Pons (tissue), 1 donor: ENCODE data around the gene EXOC6B.
A peak's percentile ranks its signal among the peaks of the same experiment; 100 is the strongest.
"Not testable (repeated sequence)": the region's sequence is repeated elsewhere in the genome, so short reads cannot be mapped to it uniquely, and the experiment has no call there.

Experiments
- DNase-seq: peaks from one replicate; pipeline ENCODE4 v3.0.0-alpha.2; 2016; ENCODE audit warnings: low spot score

The EXOC6B gene

DNA sequence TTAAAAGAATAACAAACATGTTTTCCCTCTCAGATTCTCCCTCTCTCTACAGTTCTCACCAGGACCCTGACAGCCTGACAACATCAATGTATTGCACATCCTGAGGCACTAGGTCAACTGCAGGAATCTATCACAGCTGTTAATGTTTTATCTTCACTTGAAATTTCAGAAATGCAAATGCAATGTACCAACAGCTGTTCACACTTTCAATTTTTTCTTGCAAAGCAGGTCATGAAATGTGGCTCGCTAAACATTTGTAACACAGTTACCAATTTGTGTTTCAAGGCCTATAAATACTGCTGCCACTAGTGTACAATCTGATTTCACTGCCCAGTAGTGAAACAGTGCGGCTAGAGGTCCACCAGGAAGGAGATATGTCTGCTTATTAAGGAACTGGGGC lies 147.8 kb downstream of the EXOC6B start:
- no peak for DNase-seq

DNA sequence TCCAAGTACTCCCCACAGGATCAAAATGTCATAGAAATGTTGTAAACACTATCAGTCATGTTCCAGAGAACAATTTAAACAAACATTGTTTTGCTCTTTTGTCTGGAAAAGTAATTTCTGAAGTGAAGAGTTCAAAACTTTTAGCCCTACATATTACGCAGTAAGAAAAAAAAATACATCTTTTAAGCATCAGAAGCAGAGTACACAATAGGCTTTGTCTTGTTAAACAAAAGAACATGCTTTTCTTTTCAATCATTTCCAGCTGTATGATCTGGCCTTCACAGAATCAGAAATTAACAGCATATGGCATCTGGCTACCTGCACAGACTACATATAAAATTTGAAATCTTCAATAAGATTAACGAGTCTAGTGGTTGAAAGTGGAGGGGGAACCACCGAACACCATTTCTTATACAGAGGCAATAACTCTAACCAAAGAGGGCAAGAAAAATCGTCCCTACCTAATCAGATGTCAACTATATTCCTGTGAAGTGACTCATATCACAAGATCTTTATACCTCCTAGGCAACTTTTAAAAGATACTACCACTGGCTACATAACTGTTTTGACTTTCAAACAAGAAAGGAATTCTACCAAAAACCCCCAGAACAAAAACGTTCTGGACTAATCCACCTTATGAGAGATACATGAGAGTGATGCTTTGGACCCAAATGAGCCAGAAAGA lies 149.3 kb downstream of the EXOC6B start:
- no peak for DNase-seq

DNA sequence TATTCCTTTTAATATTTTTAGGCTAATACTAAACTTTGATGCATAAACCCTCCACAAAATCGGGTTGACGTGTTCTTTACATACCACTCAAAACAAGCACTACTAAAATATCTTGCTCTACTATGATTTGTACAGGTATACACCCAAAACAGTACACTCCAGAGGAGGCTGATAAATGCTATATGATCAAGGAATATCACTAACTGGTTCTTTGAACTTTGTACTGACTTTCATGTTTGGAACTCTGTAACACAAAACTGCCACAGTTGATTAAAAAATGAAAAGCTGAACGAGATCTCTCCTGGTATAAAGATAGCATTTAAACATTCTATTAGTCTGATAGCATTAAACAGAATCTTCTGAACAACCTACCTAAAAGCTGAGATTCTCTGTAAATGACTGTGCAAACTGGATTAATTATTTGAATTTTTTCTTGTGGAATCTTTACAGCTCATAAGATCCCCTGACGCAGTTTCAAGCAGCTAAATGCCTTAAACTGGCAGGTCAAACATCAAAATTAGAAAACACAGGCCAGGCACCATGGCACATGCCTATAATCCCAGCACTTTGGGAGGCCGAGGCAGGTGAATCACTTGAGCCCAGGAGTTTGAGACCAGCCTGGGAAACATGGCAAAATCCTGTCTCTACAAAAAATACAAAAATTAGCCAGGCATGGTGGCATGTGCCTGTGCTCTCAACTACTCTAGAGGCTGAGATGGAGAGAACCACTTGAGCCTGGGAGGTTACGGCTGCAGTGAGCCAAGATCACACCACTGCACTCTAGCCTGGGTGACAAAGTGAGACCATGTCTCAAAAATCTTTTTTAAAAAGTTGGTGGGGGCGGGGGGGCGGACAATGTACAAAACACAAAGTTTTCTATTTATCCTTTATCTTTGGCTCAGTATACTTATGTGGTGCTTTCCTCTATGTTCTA lies 150.6 kb downstream of the EXOC6B start:
- DNase-seq = no peak

DNA sequence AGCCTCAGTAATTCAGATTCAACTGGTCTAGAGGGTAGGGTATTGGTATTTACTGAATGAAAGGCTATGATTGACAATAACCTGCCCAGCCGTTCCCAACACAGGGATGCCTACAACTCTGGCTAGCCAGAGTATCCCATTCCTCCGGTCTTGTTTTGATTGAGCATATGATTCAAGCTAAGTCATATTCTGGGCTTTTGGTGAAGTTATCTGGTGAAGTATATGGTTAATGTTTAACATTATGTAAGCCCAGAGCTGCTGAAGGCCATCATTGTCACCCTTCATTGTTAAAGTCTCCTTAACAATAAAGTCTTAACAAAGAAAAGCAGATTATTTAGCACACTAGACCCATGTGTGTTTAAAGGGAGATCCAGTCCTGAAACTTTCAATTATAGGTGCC lies 152.6 kb downstream of the EXOC6B start:
- no peak for DNase-seq

DNA sequence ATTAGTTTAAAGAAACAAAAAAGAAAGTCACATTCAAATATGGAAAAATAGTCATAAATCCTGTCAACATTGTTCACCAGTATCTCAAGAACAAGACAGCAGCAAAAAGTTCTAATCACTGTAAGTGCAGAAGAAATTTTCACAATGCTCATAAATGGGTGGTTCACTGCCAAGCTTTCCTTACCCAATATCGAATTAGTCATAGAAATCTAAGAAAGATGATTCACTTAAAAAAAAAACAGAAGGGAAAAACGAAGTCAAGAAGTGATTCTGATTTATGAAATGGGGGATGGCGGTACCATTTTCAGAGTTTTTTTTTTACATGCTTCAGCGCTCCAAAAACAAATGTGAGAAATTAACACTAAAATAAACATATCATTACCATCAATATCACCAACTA lies 156.7 kb downstream of the EXOC6B start:
- no peak for DNase-seq

DNA sequence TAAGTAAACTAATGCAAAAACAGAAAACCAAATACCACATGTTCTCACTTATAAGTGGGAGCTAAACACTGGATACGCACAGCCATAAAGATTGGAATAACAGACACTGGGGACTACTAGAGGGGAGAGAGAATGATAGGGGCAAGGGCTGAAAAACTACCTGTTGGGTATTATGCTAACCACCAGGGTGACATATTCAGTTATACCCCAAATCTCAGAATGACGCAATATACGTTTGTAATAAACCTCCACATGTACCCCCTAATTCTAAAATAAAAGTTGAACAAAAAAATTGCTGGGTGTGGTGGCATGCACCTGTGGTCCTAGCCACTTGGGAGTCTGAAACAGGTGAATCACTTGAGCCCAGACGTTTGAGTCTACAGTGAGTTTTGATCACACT lies 157.2 kb downstream of the EXOC6B start:
- DNase-seq = no peak

DNA sequence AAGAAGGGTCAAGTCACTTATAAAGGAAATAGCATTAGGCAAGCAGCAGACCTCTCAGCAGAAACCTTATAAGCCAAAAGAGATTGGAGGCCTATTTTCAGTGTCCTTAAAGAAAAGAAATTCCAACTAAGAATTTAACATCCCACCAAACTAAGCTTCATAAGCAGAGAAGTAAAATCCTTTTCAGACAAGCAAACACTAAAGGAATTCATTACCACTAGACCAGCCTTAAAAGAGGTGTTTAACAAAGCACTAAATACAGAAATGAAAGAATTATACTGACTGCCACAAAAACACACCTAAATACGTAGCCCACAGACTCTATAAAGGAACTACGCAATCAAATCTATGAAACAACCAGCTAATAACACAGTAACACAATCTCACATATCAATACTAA lies 160.4 kb downstream of the EXOC6B start:
- DNase-seq = no peak

DNA sequence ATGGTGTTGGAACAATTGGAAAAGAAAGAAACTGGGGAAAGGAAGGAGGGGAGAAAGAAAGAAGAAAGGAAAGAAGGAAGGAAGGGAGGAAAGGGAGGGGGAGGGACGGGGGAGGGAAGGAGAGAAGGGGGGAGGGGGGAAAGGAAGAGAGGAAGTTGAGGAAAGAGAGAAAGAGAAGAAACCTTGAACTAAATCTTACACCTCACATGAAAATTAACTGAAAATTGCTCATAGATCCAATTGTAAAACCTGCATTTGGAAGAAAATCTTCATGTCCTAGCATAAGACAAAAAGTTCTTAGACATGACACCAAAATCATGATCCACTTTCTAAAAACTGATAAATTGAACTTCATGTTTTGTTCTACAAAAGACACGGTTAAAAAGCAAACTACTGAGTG lies 163.8 kb downstream of the EXOC6B start:
- no peak for DNase-seq

DNA sequence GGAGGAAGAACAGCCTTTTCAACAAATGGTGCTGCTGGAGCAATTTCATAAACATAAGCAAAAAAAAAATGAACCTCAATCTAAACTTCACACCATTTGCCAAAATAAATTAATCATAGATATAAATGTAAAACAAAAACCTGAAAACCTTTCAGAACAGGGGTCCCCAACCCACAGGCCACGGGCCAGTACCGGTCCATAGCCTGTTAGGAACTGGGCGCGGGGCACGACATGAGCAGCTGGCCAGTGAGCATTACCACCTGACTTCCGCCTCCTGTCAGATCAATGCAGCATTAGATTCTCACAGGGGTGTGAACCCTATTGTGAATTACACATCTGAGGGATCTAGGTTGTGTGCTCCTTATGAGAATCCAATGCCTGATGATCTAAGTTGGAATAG lies 176.0 kb downstream of the EXOC6B start:
- DNase-seq = no peak

DNA sequence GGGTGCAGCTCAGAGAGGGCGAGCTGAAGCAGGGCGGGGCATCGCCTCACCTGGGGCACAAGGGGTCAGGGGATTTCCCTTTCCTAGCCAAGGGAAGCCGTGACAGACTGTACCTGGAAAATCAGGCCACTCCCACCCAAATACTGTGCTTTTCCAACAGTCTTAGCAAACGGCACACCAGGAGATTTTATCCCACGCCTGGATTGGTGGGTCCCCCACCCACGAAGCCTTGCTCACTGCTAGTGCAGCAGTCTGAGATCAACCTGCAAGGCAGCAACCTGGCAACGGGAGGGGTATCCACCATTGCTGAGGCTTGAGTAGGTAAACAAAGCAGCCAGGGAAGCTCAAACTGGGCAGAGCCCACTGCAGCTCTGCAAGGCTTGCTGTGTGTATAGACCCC lies 184.6 kb downstream of the EXOC6B start:
- not testable (repeated sequence) for DNase-seq

DNA sequence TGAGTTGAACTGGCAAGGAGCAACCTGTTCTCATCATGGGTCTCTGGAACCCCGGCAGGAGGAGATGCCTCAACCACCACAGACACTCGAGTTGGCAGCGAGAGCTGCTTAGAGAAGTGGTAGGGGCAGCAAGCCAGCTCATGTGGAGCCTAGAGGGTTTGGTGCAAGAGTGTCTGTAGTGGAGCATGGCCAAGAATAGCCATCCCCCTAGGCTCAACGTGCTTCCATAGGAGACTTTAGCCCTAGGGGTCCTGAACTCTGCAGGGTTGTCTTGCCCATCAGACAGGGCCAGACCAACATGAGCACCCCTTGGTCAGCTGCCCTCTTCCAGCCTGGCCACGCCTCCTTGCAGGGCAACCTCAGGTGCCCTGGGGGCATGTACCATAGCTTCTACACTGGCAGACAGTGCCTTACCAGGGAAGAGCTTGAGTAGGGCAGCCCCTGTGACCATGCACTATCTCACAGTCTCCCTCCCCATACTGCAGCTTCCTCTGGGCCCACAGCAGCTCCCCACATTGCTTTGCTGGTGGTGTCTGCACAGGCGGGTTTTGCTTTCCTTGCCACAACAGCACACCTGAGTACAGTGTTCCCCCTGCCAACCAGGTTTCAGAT lies 187.1 kb downstream of the EXOC6B start:
- no peak for DNase-seq

DNA sequence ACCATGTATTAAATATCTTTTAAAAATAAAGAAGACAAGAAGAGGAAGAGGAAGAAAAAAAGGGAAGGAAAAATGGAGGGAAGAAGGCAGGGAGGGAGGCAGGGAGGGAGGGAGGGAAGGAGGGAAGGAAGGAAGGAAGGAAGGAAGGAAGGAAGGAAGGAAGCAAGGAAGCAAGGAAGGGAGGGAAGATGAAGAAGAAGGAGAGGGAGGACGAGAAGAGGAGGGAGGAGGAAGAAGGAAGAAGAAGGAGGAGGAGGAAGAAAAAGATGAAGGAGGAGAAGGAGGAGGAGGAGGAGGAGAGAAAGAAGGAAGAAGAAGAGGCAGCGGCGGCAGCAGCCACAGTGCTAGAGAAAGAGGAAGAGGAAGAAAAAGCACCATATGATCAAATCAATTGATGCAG lies 189.6 kb downstream of the EXOC6B start:
- no peak for DNase-seq

DNA sequence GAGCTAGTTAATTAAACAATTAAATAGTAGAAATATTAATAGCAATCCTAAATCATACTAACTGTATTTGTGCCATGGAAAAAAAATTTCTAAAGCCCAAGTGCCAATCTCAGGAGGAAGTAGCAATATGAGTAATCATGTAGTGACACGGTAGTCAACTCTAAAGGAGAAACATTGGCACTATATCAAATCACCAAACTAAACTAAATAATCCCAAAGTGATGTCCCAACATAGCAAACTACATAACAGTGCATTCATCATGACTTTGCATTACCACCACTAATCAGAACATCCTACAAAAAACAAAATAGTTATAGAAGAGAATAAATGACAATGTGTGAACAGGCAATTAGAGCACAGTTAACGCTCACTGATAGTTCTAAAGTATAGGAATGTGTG lies 195.1 kb downstream of the EXOC6B start:
- no peak for DNase-seq

DNA sequence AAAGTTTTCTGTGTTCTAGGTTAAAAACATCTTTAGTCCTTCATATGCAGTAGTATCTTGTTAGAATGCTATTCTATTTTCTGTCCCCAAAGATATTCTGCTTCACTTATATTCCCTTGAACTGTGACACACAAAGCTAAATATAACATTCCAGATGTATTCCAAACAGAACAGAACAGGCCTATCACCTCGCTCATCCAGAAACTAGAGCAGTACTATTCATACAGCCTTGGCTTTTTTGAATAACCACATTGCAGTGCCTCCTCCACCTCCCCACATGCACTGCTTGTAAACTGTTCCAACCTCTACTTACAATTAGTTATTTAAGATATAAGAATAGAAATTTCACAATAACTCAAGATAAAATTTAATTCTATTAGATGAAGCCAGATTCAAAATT lies 196.8 kb downstream of the EXOC6B start:
- DNase-seq = no peak

DNA sequence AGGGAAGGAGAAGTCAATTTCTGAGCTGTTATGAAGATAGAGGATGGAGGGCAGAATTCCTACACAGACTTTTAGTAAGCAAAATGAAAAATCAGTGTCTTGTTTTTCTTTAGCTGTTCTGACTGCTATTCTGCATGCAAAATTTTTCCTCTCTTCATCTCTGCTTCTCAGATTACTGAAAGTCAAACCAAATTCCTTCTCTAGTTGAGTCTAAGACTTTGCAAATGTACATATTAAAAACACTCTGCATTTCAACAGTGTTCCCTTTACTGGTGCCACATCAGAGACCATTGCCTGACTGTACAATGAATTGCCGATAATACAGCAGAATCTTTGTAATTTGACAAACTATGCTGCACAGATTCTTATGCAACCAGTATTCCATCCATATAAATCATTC lies 198.8 kb downstream of the EXOC6B start:
- DNase-seq = no peak

DNA sequence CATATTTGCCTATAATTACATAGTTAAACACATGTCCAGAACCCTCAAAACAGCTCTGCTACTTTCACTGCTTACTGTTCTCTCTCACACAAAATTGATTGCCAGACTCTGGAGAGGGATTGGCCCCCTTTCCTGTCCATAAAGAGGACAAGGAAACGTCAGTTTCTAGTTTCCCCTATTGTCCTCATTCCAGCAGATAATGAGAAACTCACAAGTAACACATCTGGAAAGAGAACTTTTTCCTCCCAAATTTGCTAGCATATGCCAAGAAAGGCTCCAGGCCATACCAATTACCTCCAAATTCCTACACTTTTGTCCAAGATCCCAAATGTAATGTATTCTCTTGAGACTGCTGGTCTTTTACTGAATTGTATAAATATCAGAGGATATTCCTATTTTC lies 200.5 kb downstream of the EXOC6B start:
- DNase-seq = no peak

DNA sequence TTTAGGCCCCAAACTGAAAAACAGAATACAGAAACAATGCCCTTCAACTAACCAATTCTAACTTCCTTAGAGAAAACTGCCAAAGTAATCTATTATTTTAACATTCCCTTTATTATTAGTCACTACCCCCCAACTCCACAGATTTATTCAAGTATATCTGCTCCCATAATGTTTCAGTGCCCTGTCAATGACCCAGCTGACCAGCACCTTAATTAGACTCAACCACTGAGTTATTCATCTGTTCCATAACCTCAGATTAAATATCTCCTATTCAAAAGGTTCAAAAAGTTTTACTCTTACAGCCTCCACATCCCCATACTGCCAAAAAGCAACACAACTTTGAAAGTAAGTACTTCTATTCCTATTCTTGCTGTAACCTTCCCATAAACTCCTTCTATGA lies 202.4 kb downstream of the EXOC6B start:
- no peak for DNase-seq

DNA sequence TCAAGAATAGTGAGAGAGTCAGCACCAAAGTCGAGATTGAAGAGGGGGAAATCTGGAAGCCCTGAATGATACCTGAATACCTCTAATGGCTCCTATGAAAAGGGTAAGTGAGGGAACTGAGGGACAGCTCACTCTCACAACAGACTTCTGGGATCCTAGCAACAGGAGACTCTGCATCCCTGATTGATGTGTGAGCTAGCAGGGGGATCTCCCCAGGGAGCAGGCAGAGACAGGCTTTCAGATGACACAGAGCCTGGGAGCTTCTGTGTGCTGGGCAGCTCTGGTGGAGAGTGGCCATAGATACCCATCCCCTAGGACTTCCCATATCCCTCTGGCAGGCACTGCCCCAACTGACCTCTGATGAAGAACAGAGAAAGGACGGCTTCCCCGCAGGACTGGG lies 206.2 kb downstream of the EXOC6B start:
- no peak for DNase-seq

DNA sequence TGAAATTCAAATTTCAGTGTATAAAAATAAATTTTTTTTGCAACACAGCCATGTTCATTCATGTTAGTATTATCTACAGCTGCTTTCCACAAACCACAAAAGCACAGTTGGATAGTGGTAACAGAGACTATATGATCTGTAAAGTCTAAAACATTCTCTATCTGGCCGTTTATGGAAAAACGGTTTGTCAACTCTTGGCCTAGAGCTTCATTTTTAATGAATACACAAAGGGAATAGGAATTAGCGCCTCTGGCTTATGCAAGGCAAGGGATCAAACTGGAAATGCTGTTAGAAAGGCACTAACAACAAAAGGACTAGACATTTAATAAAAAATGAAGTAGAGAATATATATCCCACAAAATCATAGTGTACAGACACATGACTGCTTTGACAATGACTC lies 211.9 kb downstream of the EXOC6B start:
- peak; percentile 77 for DNase-seq

DNA sequence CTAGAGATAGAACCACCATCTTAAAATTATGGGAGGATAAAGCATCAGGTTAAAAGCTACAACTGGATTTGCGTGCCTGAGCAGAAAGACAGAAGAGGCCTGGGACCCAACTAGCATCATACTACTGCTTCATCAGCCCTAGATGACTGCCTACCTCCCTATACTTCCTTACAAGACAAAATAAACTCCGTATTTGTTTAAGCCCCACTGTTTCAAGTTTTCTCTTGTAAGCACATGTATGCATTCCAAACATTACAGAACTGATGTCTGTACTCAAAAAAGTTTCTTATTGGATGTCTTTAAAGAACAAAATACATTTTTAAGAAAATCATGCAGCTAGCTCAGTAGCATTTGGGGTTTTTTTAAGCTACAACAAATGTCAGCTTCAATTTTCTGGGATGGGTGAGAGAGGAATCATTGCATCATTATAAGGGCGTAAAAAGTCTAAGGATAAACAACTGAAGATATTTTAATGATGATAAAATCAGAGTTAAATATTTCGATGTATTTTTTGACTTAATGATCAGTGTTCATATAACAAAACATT lies 213.1 kb downstream of the EXOC6B start:
- no peak for DNase-seq

DNA sequence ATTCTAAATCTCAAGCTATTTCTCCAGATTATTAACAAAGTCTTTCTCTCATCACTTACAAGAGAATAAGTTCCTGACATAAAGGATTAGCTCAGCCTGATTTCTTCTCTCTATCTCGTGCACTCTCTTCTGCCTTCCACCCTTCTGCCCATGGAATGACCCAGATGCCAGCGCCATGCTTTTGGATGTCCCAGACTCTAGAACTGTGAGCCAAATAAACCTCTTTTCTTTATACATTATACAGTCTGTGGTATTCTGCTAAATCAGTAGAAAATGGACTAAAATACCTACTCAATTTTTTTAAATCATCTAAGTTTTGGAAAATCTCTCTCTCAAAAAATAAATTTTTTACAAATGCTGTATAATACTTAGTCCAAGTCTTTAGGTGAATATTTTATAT lies 218.6 kb downstream of the EXOC6B start:
- DNase-seq = no peak

DNA sequence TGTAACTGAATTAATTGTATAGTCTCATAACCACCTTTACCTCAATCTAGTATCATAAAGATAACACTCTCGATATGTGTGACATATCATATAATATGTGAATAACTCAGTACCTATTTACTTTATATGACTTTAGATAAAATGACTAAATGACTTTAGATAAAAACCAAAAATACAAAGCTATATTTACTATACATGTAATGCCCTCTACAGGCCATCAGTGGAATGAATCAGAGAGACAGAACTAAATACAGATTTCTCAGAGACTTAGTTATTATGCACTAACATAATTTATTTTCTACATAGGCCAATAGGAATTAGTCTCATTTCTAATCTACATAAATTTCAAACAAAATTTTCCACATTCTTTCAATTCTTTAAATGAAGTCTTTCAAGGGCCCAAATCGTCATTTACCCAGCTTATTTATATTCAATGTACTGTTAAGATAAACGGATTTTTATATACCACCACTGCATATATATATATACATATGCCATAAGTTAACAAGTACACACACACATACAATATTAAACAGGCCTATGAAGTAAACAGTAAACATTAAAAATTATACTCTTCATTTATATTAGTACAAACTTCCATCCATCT lies 219.9 kb downstream of the EXOC6B start:
- DNase-seq = peak; percentile 19
